Keratinocyte (primary cell): ENCODE data around the gene OSBPL10.

Experiments used
- EZH2 ChIP-seq: IDR thresholded peaks from one replicate; pipeline ENCODE4 v1.6.1; 2012; ENCODE audit warnings: inconsistent platforms, mild to moderate bottlenecking, low read length, moderate library complexity
- TF ChIP-seq, protein P1 (sequence below), 3 experiments: IDR thresholded peaks in 1 of 3; conservative IDR thresholded peaks in 1 of 3; optimal IDR thresholded peaks in 1 of 3; 2 replicates in 2 of 3; 3 replicates in 1 of 3; pipeline versions ENCODE3 to v1.5.1; 2011; ENCODE audit warnings: low read length in 3 of 3, mild to moderate bottlenecking in 3 of 3, moderate library complexity in 2 of 3, control low read depth in 1 of 3, inconsistent platforms in 1 of 3; ENCODE audit not compliant: insufficient read depth in 2 of 3; ENCODE audit errors: extremely low read depth in 1 of 3

DNA sequence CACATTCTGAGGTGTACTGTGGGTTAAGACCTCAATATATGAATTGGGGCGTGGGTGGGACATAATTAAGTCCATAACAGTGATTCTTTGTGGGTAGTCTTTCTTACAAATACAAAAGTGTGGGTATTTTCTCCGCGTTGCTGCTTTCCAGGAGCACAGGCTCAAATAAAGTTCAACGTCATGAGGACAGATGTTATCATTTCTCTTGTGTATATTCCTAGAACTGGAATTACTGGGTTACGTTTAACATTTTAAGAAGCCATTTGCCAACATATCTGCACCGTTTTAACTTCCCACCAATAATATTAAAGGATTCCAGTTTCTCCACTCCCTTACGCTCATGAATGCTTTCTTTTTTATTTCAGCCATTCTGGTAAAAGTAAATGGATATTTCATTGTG is 40.1 kb upstream of the OSBPL10 start:
- TF ChIP-seq, protein P1, sequence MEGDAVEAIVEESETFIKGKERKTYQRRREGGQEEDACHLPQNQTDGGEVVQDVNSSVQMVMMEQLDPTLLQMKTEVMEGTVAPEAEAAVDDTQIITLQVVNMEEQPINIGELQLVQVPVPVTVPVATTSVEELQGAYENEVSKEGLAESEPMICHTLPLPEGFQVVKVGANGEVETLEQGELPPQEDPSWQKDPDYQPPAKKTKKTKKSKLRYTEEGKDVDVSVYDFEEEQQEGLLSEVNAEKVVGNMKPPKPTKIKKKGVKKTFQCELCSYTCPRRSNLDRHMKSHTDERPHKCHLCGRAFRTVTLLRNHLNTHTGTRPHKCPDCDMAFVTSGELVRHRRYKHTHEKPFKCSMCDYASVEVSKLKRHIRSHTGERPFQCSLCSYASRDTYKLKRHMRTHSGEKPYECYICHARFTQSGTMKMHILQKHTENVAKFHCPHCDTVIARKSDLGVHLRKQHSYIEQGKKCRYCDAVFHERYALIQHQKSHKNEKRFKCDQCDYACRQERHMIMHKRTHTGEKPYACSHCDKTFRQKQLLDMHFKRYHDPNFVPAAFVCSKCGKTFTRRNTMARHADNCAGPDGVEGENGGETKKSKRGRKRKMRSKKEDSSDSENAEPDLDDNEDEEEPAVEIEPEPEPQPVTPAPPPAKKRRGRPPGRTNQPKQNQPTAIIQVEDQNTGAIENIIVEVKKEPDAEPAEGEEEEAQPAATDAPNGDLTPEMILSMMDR (optimal IDR thresholded peaks at IDR 0.05 in 1 of 3, IDR thresholded peaks at IDR 0.05 in 1 of 3, conservative IDR thresholded peaks at IDR 0.05 in 1 of 3; ENCODE audit: extremely low read depth in 1 of 3, insufficient read depth in 2 of 3, low read length in 3 of 3) = no peak
- TF ChIP-seq EZH2 = no peak
